SU-DHL-6 (cell line): ENCODE results near the gene TSPYL1.

Source experiments
- EZH2phosphoT487 ChIP-seq: fragments of 200-600 bp; sonication (generic), shearing (Covaris generic); conservative IDR thresholded peaks from 2 replicates; pipeline ENCODE4 v1.6.1; 2018; ENCODE audit warnings: mild to moderate bottlenecking, antibody characterized with exemption, low read length, moderate library complexity, mixed read lengths
- TF ChIP-seq, protein P1 (sequence below): fragments of 200-600 bp; sonication (generic); IDR thresholded peaks from one replicate; pipeline ENCODE4 v1.5.1; 2017; ENCODE audit warnings: antibody characterized with exemption, mild to moderate bottlenecking, low read length, moderate library complexity; ENCODE audit not compliant: insufficient read depth, poor library complexity, severe bottlenecking

- TF ChIP-seq, protein P1, sequence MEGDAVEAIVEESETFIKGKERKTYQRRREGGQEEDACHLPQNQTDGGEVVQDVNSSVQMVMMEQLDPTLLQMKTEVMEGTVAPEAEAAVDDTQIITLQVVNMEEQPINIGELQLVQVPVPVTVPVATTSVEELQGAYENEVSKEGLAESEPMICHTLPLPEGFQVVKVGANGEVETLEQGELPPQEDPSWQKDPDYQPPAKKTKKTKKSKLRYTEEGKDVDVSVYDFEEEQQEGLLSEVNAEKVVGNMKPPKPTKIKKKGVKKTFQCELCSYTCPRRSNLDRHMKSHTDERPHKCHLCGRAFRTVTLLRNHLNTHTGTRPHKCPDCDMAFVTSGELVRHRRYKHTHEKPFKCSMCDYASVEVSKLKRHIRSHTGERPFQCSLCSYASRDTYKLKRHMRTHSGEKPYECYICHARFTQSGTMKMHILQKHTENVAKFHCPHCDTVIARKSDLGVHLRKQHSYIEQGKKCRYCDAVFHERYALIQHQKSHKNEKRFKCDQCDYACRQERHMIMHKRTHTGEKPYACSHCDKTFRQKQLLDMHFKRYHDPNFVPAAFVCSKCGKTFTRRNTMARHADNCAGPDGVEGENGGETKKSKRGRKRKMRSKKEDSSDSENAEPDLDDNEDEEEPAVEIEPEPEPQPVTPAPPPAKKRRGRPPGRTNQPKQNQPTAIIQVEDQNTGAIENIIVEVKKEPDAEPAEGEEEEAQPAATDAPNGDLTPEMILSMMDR = no peak
- no peak for TF ChIP-seq EZH2phosphoT487
Observed at GRCh38 chr6:116309001-116309400, 29.3 kb upstream of the TSPYL1 start.
